T-helper 9 cell (primary cell): Measurements from ENCODE around the gene AOX1.
"Not testable (repeated sequence)": the region's sequence is repeated elsewhere in the genome, so short reads cannot be mapped to it uniquely, and the experiment has no call there.

Experiments
- DNase-seq: peaks from one replicate; pipeline ENCODE4 v3.0.0-alpha.2; 2020

The AOX1 gene

DNA sequence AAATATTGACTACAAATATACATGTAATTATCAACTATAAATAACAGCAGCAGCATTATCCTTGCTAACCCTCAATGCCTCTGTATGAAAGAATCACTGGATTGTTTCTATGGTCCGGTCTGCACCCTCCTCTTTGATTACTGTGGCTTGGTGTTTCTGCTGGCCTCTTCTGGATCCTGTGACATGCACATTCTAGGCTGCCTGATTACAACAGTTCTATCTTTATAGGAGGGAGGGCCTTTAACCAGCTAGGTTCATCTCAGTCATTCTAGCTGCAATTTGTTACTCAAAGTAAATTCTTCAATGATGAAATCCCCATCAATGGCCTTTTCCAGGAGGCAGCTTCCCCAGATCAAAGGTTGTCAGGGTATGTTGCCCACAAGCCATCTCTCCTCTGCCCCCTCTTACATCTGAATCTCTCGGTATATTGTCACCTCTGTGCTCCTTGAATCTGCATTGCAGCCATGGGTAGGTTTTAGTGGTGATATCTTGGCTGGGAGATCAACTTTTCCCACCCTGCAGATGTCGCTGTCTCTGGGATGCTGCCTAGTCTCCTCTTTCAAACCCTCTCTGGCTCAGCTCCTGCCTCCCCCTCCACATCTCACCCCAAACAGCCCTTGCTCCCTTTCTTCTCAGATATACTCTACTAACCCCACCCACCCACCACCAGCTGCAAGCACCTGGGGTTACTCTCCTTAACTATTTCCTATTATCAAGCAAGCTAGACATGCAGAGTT, 119.7 kb downstream of the AOX1 start:
- no peak for DNase-seq

GRCh38 chr2:200708943-200709342, 123.1 kb downstream of the AOX1 start:
- DNase-seq, result no peak

- peak; percentile 87 for DNase-seq
Measured at GRCh38 chr2:200713003-200713703, 127.3 kb downstream of the AOX1 start.

DNA sequence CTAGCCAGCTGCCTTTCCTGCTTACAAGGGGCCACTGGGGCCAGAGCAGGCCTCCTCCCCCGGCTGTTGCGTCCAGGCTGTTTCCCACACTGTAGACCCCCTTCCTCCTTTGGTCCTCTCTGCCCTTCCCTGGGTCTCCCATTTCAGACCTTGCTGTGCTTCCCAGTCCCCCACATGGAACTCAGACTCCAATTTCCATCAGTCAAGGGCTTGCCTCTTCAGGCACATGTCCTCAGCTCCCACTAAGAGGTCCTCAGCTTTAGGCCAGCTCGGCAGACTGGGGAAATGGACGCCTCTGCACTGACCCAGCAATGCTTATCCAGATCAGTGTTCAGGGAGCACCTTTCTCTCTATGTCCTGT, 127.9 kb downstream of the AOX1 start:
- no peak for DNase-seq

- not testable (repeated sequence) for DNase-seq
Measured at GRCh38 chr2:200715014-200715413, 129.2 kb downstream of the AOX1 start.

DNA sequence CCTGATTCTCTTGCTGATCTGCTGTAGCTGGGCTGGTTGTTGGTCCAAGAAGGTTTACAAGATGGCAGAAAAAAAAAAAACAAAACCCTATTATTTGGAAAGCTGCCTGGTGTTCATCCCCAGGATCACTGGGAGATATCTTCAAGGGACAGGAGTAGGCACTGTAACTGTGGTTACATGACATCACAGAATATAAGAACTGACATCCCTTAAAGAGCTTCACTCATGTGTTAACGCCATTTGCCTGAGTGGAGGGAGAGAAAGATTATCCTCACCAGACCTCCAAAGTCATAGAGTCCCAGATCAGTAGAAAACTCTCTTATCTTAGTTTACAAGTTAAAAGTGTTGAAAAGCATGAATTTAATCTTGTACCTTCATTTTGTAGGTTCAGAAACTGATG, 130.6 kb downstream of the AOX1 start:
- DNase-seq, result no peak
